Measurements from ENCODE around the gene FNDC3B. TPM values are rescaled to one million over a fixed set of nuclear protein-coding genes. Genes with fewer than 3 reads are reported as not detected.
A peak's percentile ranks its signal among the peaks of the same experiment; 100 is the strongest.

The FNDC3B gene
- total and polyA plus RNA-seq, 12 donors, result 9.7 to 118 (median 85.0) TPM

- no peak overlapping the region for H3K27ac ChIP-seq
- peaks cover 0 to 6% (median 0%) of the 10 kb centered on the region in 9 donors for H3K36me3 ChIP-seq
- no peak overlapping the region for H3K4me3 ChIP-seq
- TF ChIP-seq CTCF (IDR thresholded peaks at IDR 0.05), result no peak
- H3K9me3 ChIP-seq, result no peaks in the 10 kb centered on the region
- intact Hi-C loops (cut with DNase I), result no loop called here
- ATAC-seq, result no peak
- WGBS, 2 donors, result 96 to 97% methylated on average over 3 of the region's 3 CpGs
- peaks cover 0 to 81% (median 53%) of the 10 kb centered on the region in 9 donors for H3K4me1 ChIP-seq
- H3K27me3 ChIP-seq, result no peaks in the 10 kb centered on the region
- no peak for DNase-seq
Measured at GRCh38 chr3:172184106-172184822, 144.9 kb downstream of the FNDC3B start.

- 74 to 87% methylated on average over 2 of the region's 2 CpGs for WGBS, 2 donors
- no peak for ATAC-seq
Measured at GRCh38 chr3:172185907-172186306, 146.5 kb downstream of the FNDC3B start.

GRCh38 chr3:172186607-172187006 lies 147.2 kb downstream of the FNDC3B start:
- Histone ChIP-seq H3K4me3 (no peak overlapping the region), H3K9me3 (no peaks in the 10 kb centered on the region), H3K27ac (peak overlapping the region in 1 of 10 donors; percentile 21), H3K4me1 (peaks cover 0 to 71% (median 41%) of the 10 kb centered on the region in 9 donors), H3K36me3 (peaks cover 0 to 6% (median 0%) of the 10 kb centered on the region in 9 donors), H3K27me3 (no peaks in the 10 kb centered on the region)
- 91 to 95% methylated on average over 4 of the region's 4 CpGs for WGBS, 2 donors
- no peak for TF ChIP-seq CTCF (IDR thresholded peaks at IDR 0.05)
- DNase-seq (no peak), ATAC-seq (no peak)
- intact Hi-C loops (cut with DNase I), result no loop called here

More at GRCh38 chr3:172185907-172186306, 146.5 kb downstream of the FNDC3B start:
- DNase-seq, result no peak
- Histone ChIP-seq H3K27me3 (no peaks in the 10 kb centered on the region), H3K4me3 (no peak overlapping the region), H3K27ac (peak overlapping the region in 1 of 10 donors; percentile 21), H3K36me3 (peaks cover 0 to 6% (median 0%) of the 10 kb centered on the region in 9 donors), H3K9me3 (no peaks in the 10 kb centered on the region), H3K4me1 (peaks cover 0 to 78% (median 47%) of the 10 kb centered on the region in 9 donors)
- intact Hi-C loops (cut with DNase I), result no loop called here
- TF ChIP-seq CTCF (IDR thresholded peaks at IDR 0.05), result no peak

- TF ChIP-seq CTCF (IDR thresholded peaks at IDR 0.05), result no peak
- ATAC-seq (no peak), DNase-seq (no peak)
- no peak overlapping the region for H3K4me3 ChIP-seq
- H3K36me3 ChIP-seq, result peaks cover 0 to 6% (median 0%) of the 10 kb centered on the region in 9 donors
- 98 to 99% methylated on average over 6 of the region's 6 CpGs for WGBS, 2 donors
- H3K4me1 ChIP-seq, result peaks cover 0 to 63% (median 35%) of the 10 kb centered on the region in 9 donors
- no peaks in the 10 kb centered on the region for H3K9me3 ChIP-seq
- no peaks in the 10 kb centered on the region for H3K27me3 ChIP-seq
- intact Hi-C loops (cut with DNase I), result no loop called here
- H3K27ac ChIP-seq, result no peak overlapping the region
Measured at GRCh38 chr3:172187511-172187910, 148.1 kb downstream of the FNDC3B start.

Data from heart right ventricle (tissue), 16 donors.